ENCODE results near the gene MRPL14.
A peak's percentile ranks its signal among the peaks of the same experiment; 100 is the strongest.

The MRPL14 gene

GRCh38 chr6:44102527-44102926 is 24.7 kb downstream of the MRPL14 start:
- H3K79me2 ChIP-seq (ENCODE audit: low read length), result peaks cover 34% of the 10 kb centered on the region
- H3K27ac ChIP-seq (ENCODE audit: low read length), result no peak overlapping the region
- H3K4me1 ChIP-seq (ENCODE audit: low read length), result no peaks in the 10 kb centered on the region
- H3K4me3 ChIP-seq (ENCODE audit: low read length), result no peak overlapping the region
- no peak overlapping the region for H3K9ac ChIP-seq (ENCODE audit: low read length)
- no peak overlapping the region for H3K4me2 ChIP-seq (ENCODE audit: low read length)
- H2AFZ ChIP-seq (ENCODE audit: low read depth, low read length), result no peak overlapping the region
- no peaks in the 10 kb centered on the region for H3K9me3 ChIP-seq (ENCODE audit: insufficient read depth, low read length)
- H4K20me1 ChIP-seq (ENCODE audit: insufficient read depth, low read length), result peaks cover 43% of the 10 kb centered on the region
- H3K36me3 ChIP-seq (replicated peaks; ENCODE audit: low read depth, low read length), result peaks cover 66% of the 10 kb centered on the region
- TF ChIP-seq EZH2phosphoT487 (IDR thresholded peaks at IDR 0.05; ENCODE audit: low read depth) (no peak), CTCF (IDR thresholded peaks at IDR 0.05; ENCODE audit: low read depth, low read length) (no peak)
- no peaks in the 10 kb centered on the region for H3K27me3 ChIP-seq (ENCODE audit: low read depth, low read length)

GRCh38 chr6:44101832-44102231 is 25.4 kb downstream of the MRPL14 start:
- Histone ChIP-seq H3K4me3 (ENCODE audit: low read length) (no peak overlapping the region), H2AFZ (ENCODE audit: low read depth, low read length) (no peak overlapping the region), H3K36me3 (replicated peaks; ENCODE audit: low read depth, low read length) (peaks cover 63% of the 10 kb centered on the region), H3K27me3 (ENCODE audit: low read depth, low read length) (no peaks in the 10 kb centered on the region), H3K4me2 (ENCODE audit: low read length) (no peak overlapping the region), H4K20me1 (ENCODE audit: insufficient read depth, low read length) (peaks cover 45% of the 10 kb centered on the region), H3K9me3 (ENCODE audit: insufficient read depth, low read length) (no peaks in the 10 kb centered on the region), H3K4me1 (ENCODE audit: low read length) (no peaks in the 10 kb centered on the region), H3K79me2 (ENCODE audit: low read length) (peaks cover 30% of the 10 kb centered on the region), H3K27ac (ENCODE audit: low read length) (no peak overlapping the region), H3K9ac (ENCODE audit: low read length) (no peak overlapping the region)
- TF ChIP-seq EZH2phosphoT487 (IDR thresholded peaks at IDR 0.05; ENCODE audit: low read depth) (no peak), CTCF (IDR thresholded peaks at IDR 0.05; ENCODE audit: low read depth, low read length) (no peak)

GRCh38 chr6:44100088-44100550 is 27.1 kb downstream of the MRPL14 start:
- peaks cover 48% of the 10 kb centered on the region for H3K36me3 ChIP-seq (replicated peaks; ENCODE audit: low read depth, low read length)
- no peak overlapping the region for H2AFZ ChIP-seq (ENCODE audit: low read depth, low read length)
- H3K9ac ChIP-seq (ENCODE audit: low read length), result no peak overlapping the region
- no peaks in the 10 kb centered on the region for H3K27me3 ChIP-seq (ENCODE audit: low read depth, low read length)
- H3K27ac ChIP-seq (ENCODE audit: low read length), result no peak overlapping the region
- peaks cover 33% of the 10 kb centered on the region for H4K20me1 ChIP-seq (ENCODE audit: insufficient read depth, low read length)
- H3K4me2 ChIP-seq (ENCODE audit: low read length), result no peak overlapping the region
- no peak overlapping the region for H3K4me3 ChIP-seq (ENCODE audit: low read length)
- H3K9me3 ChIP-seq (ENCODE audit: insufficient read depth, low read length), result no peaks in the 10 kb centered on the region
- H3K4me1 ChIP-seq (ENCODE audit: low read length), result no peaks in the 10 kb centered on the region
- TF ChIP-seq CTCF (IDR thresholded peaks at IDR 0.05; ENCODE audit: low read depth, low read length), result peak; percentile 40
- TF ChIP-seq EZH2phosphoT487 (IDR thresholded peaks at IDR 0.05; ENCODE audit: low read depth), result no peak
- H3K79me2 ChIP-seq (ENCODE audit: low read length), result peaks cover 16% of the 10 kb centered on the region; the same call in 1 of the 2 replicates

- Histone ChIP-seq H3K4me1 (ENCODE audit: low read length) (no peaks in the 10 kb centered on the region), H3K79me2 (ENCODE audit: low read length) (peaks cover 7% of the 10 kb centered on the region; the same call in 1 of the 2 replicates), H4K20me1 (ENCODE audit: insufficient read depth, low read length) (peaks cover 30% of the 10 kb centered on the region), H3K27ac (ENCODE audit: low read length) (no peak overlapping the region), H3K27me3 (ENCODE audit: low read depth, low read length) (no peaks in the 10 kb centered on the region), H3K36me3 (replicated peaks; ENCODE audit: low read depth, low read length) (peaks cover 44% of the 10 kb centered on the region), H3K9me3 (ENCODE audit: insufficient read depth, low read length) (no peaks in the 10 kb centered on the region), H3K4me2 (ENCODE audit: low read length) (no peak overlapping the region), H3K4me3 (ENCODE audit: low read length) (no peak overlapping the region), H2AFZ (ENCODE audit: low read depth, low read length) (no peak overlapping the region), H3K9ac (ENCODE audit: low read length) (no peak overlapping the region)
- no peak for TF ChIP-seq EZH2phosphoT487 (IDR thresholded peaks at IDR 0.05; ENCODE audit: low read depth)
These were observed 28.1 kb downstream of the MRPL14 start for GRCh38 chr6:44099192-44099591.

Data from OCI-LY3 (cell line).